Measurements from ENCODE around the gene PJVK. TPM values are rescaled to one million over a fixed set of nuclear protein-coding genes. Genes with fewer than 3 reads are reported as not detected.

PJVK gene
- polyA plus RNA-seq, 1 donor from 2014 or later: 0.15 TPM

- peaks cover 9% of the 10 kb centered on the region for H3K36me3 Mint-ChIP-seq
- H3K27ac Mint-ChIP-seq: peak overlapping the region in 2 of 3 donors; percentile 41 to 82
- H3K9me3 Mint-ChIP-seq: no peaks in the 10 kb centered on the region
- H3K27me3 Mint-ChIP-seq: no peaks in the 10 kb centered on the region
- peak overlapping the region; percentile 27 to 97 (median 96) for H3K4me3 Mint-ChIP-seq
- H3K4me1 Mint-ChIP-seq: peaks cover 36 to 63% (median 38%) of the 10 kb centered on the region in 3 donors
Measured at GRCh38 chr2:178482437-178482836, 31.3 kb downstream of the PJVK start.

GRCh38 chr2:178484245-178485041 is 33.3 kb downstream of the PJVK start:
- peaks cover 30 to 63% (median 34%) of the 10 kb centered on the region in 3 donors for H3K4me1 Mint-ChIP-seq
- H3K27ac Mint-ChIP-seq: no peak overlapping the region
- no peaks in the 10 kb centered on the region for H3K27me3 Mint-ChIP-seq
- no peaks in the 10 kb centered on the region for H3K9me3 Mint-ChIP-seq
- H3K4me3 Mint-ChIP-seq: peak overlapping the region in 1 of 4 donors; percentile 59
- H3K36me3 Mint-ChIP-seq: peaks cover 12% of the 10 kb centered on the region

GRCh38 chr2:178485356-178485755 is 34.2 kb downstream of the PJVK start:
- Mint-ChIP-seq H3K27me3 (no peaks in the 10 kb centered on the region), H3K4me1 (peaks cover 30 to 57% (median 32%) of the 10 kb centered on the region in 3 donors), H3K9me3 (no peaks in the 10 kb centered on the region), H3K4me3 (peak overlapping the region in 1 of 4 donors; percentile 59), H3K27ac (no peak overlapping the region), H3K36me3 (peaks cover 21% of the 10 kb centered on the region)

- H3K36me3 Mint-ChIP-seq: peaks cover 28% of the 10 kb centered on the region
- peaks cover 9 to 24% (median 9%) of the 10 kb centered on the region in 3 donors for H3K4me1 Mint-ChIP-seq
- no peak overlapping the region for H3K27ac Mint-ChIP-seq
- no peaks in the 10 kb centered on the region for H3K9me3 Mint-ChIP-seq
- H3K27me3 Mint-ChIP-seq: no peaks in the 10 kb centered on the region
- H3K4me3 Mint-ChIP-seq: no peak overlapping the region
Measured at GRCh38 chr2:178491612-178492011, 40.4 kb downstream of the PJVK start.

- Mint-ChIP-seq H3K27me3 (no peaks in the 10 kb centered on the region), H3K27ac (no peak overlapping the region), H3K4me1 (peaks cover 5 to 11% (median 10%) of the 10 kb centered on the region in 3 donors)
Measured at GRCh38 chr2:178496049-178496448, 44.9 kb downstream of the PJVK start.

GRCh38 chr2:178498137-178498536 is 47.0 kb downstream of the PJVK start:
- no peaks in the 10 kb centered on the region for H3K9me3 Mint-ChIP-seq
- H3K4me1 Mint-ChIP-seq: peaks cover 5 to 11% (median 10%) of the 10 kb centered on the region in 3 donors
- peaks cover 18% of the 10 kb centered on the region for H3K36me3 Mint-ChIP-seq

More at GRCh38 chr2:178496049-178496448, 44.9 kb downstream of the PJVK start:
- Mint-ChIP-seq H3K4me3 (no peak overlapping the region), H3K9me3 (no peaks in the 10 kb centered on the region), H3K36me3 (peaks cover 19% of the 10 kb centered on the region)

GRCh38 chr2:178499640-178500039 is 48.5 kb downstream of the PJVK start:
- no peak overlapping the region for H3K4me3 Mint-ChIP-seq
- H3K9me3 Mint-ChIP-seq: no peaks in the 10 kb centered on the region
- no peaks in the 10 kb centered on the region for H3K27me3 Mint-ChIP-seq
- H3K36me3 Mint-ChIP-seq: peaks cover 14% of the 10 kb centered on the region
- no peak overlapping the region for H3K27ac Mint-ChIP-seq
- peaks cover 5 to 11% (median 10%) of the 10 kb centered on the region in 3 donors for H3K4me1 Mint-ChIP-seq

More at GRCh38 chr2:178498137-178498536, 47.0 kb downstream of the PJVK start:
- Mint-ChIP-seq H3K27ac (no peak overlapping the region), H3K4me3 (no peak overlapping the region), H3K27me3 (no peaks in the 10 kb centered on the region)

- no peak overlapping the region for H3K4me3 Mint-ChIP-seq
- H3K27ac Mint-ChIP-seq: no peak overlapping the region
- no peaks in the 10 kb centered on the region for H3K9me3 Mint-ChIP-seq
- peaks cover 6% of the 10 kb centered on the region for H3K36me3 Mint-ChIP-seq
- H3K27me3 Mint-ChIP-seq: no peaks in the 10 kb centered on the region
- peaks cover 4 to 6% (median 5%) of the 10 kb centered on the region in 3 donors for H3K4me1 Mint-ChIP-seq
Measured at GRCh38 chr2:178502751-178503150, 51.6 kb downstream of the PJVK start.

GRCh38 chr2:178506101-178506500 is 54.9 kb downstream of the PJVK start:
- H3K9me3 Mint-ChIP-seq: no peaks in the 10 kb centered on the region
- H3K4me1 Mint-ChIP-seq: no peaks in the 10 kb centered on the region
- H3K27me3 Mint-ChIP-seq: no peaks in the 10 kb centered on the region
- peaks cover 2% of the 10 kb centered on the region for H3K36me3 Mint-ChIP-seq
- H3K27ac Mint-ChIP-seq: no peak overlapping the region
- no peak overlapping the region for H3K4me3 Mint-ChIP-seq

- Mint-ChIP-seq H3K4me1 (no peaks in the 10 kb centered on the region), H3K9me3 (no peaks in the 10 kb centered on the region), H3K4me3 (no peak overlapping the region), H3K36me3 (peaks cover 2% of the 10 kb centered on the region), H3K27me3 (no peaks in the 10 kb centered on the region), H3K27ac (peak overlapping the region in 1 of 3 donors; percentile 67)
Measured at GRCh38 chr2:178506524-178506923, 55.3 kb downstream of the PJVK start.

GRCh38 chr2:178506949-178507348 is 55.8 kb downstream of the PJVK start:
- Mint-ChIP-seq H3K36me3 (peaks cover 4% of the 10 kb centered on the region), H3K4me3 (no peak overlapping the region), H3K9me3 (no peaks in the 10 kb centered on the region), H3K4me1 (no peaks in the 10 kb centered on the region), H3K27ac (peak overlapping the region in 1 of 3 donors; percentile 19), H3K27me3 (no peaks in the 10 kb centered on the region)

GRCh38 chr2:178508646-178509045 is 57.5 kb downstream of the PJVK start:
- no peak overlapping the region for H3K27ac Mint-ChIP-seq
- no peak overlapping the region for H3K4me3 Mint-ChIP-seq
- H3K27me3 Mint-ChIP-seq: no peaks in the 10 kb centered on the region
- no peaks in the 10 kb centered on the region for H3K4me1 Mint-ChIP-seq
- H3K9me3 Mint-ChIP-seq: no peaks in the 10 kb centered on the region
- H3K36me3 Mint-ChIP-seq: peaks cover 5% of the 10 kb centered on the region

- peaks cover 5% of the 10 kb centered on the region for H3K36me3 Mint-ChIP-seq
- no peak overlapping the region for H3K4me3 Mint-ChIP-seq
- no peaks in the 10 kb centered on the region for H3K27me3 Mint-ChIP-seq
- H3K9me3 Mint-ChIP-seq: no peaks in the 10 kb centered on the region
- no peak overlapping the region for H3K27ac Mint-ChIP-seq
- no peaks in the 10 kb centered on the region for H3K4me1 Mint-ChIP-seq
Measured at GRCh38 chr2:178510384-178510783, 59.2 kb downstream of the PJVK start.
